Measurements from ENCODE around the gene NEK10. TPM values are rescaled to one million over a fixed set of nuclear protein-coding genes. Genes with fewer than 3 reads are reported as not detected.

NEK10 gene
- total RNA-seq, 3 donors from 2014 or later (not counting 1 experiment from before 2014, with no cell fraction given) = 0.68 to 1.6 (median 0.80) TPM

DNA sequence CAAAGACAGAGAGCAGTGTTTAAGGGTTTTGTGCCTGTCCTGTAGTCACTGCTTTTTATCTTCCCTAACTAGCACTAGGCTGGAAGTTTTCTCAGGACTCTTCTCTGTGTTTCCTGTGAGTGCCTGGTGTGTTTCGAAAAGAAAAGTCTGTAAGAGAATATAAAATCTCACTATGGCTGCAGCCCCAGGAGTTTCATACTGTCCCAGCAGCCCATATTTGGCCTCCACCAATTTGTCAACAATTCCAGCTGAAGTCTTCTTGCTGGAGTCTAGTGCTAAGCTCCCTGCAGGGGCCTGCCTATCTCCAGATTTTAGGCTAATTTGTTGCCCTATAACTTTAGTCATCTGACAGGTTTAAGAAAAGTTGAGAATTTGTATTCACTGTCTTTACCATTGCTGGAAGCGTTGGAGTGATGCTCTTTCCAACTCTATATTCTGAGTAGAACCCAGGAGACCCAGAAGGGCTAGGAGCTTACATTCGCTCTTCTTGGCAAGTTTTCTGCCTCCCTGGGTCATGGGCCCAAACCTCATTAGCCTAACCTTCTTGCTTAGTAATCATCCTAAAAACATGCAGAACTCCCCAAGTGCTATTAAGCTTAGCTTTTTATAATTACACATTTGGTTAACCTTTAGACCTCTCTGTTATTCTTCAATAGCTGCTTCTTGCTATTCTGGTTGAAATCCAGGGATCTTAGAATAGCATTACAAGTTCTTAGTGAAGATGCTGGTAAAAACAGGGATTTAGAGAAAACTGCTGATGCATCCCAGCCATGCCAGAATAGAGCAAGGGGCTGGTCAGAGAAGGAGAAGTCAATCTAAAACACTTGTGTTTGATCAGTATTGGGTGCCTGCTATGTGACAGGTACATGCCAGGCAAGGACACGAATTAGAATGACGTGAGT, 283.1 kb downstream of the NEK10 start:
- Histone ChIP-seq H3K27me3 (ENCODE audit: control insufficient read depth, insufficient read depth, low read length) (no peaks in the 10 kb centered on the region), H3K9me3 (ENCODE audit: control insufficient read depth, insufficient read depth, low read length) (no peaks in the 10 kb centered on the region), H3K4me1 (ENCODE audit: control insufficient read depth, insufficient read depth, low read length) (no peaks in the 10 kb centered on the region), H3K36me3 (ENCODE audit: control insufficient read depth, insufficient read depth, low read length) (no peaks in the 10 kb centered on the region), H3K27ac (ENCODE audit: low read length) (no peak overlapping the region), H3K4me3 (ENCODE audit: low read length) (no peak overlapping the region)
- Mint-ChIP-seq H3K36me3 (no peaks in the 10 kb centered on the region), H3K4me3 (no peak overlapping the region), H3K27ac (no peak overlapping the region), H3K9me3 (peaks cover 0 to 2% of the 10 kb centered on the region in 2 donors), H3K27me3 (ENCODE audit: low read depth in 2 of 2) (no peaks in the 10 kb centered on the region), H3K4me1 (no peaks in the 10 kb centered on the region)
- 88% methylated on average over 4 of the region's 5 CpGs for WGBS (ENCODE audit: insufficient coverage)
- intact Hi-C loops (cut with micrococcal nuclease) = no loop called here
- no peak for ATAC-seq
- TF ChIP-seq, protein P1, sequence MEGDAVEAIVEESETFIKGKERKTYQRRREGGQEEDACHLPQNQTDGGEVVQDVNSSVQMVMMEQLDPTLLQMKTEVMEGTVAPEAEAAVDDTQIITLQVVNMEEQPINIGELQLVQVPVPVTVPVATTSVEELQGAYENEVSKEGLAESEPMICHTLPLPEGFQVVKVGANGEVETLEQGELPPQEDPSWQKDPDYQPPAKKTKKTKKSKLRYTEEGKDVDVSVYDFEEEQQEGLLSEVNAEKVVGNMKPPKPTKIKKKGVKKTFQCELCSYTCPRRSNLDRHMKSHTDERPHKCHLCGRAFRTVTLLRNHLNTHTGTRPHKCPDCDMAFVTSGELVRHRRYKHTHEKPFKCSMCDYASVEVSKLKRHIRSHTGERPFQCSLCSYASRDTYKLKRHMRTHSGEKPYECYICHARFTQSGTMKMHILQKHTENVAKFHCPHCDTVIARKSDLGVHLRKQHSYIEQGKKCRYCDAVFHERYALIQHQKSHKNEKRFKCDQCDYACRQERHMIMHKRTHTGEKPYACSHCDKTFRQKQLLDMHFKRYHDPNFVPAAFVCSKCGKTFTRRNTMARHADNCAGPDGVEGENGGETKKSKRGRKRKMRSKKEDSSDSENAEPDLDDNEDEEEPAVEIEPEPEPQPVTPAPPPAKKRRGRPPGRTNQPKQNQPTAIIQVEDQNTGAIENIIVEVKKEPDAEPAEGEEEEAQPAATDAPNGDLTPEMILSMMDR (IDR thresholded peaks at IDR 0.05) = no peak
- no peak for DNase-seq

DNA sequence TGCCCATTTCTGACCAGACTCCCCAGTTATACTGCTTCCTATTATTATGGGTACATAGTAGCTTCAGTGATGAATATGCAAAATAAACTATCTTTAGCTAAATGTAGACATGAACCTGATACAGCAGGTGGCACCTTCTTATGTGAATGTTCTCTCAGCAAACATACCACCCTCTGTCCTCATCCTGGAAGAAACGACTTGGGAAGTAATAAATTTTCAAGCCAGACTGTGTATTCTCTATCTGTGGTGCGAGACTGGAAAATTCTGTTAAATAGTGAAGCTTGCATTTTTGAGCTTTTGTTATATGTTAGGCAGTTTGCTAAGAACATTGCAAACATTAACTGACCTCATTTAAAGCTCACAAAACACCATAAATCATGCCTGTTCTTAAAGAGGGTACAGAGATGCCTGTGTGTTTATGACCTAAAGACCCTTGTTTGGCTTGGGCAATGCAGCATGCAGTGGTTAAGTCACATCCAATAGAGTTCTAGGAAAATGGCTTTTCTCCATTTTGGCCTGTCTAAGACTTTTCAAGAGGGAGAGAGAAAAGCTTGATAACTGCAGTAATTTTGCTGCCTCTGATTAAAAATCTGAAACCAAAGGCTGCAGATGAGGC, 287.1 kb downstream of the NEK10 start:
- no peak for DNase-seq
- no peak overlapping the region for H3K27ac ChIP-seq (ENCODE audit: low read length)
- Mint-ChIP-seq H3K4me3 (no peak overlapping the region), H3K27me3 (ENCODE audit: low read depth in 2 of 2) (no peaks in the 10 kb centered on the region), H3K36me3 (no peaks in the 10 kb centered on the region), H3K9me3 (peaks cover 0 to 3% of the 10 kb centered on the region in 2 donors), H3K4me1 (no peaks in the 10 kb centered on the region), H3K27ac (no peak overlapping the region)
- no peak for ATAC-seq
- 100% methylated on average over 1 of the region's 2 CpGs for WGBS (ENCODE audit: insufficient coverage)
- H3K4me3 ChIP-seq (ENCODE audit: low read length) = no peak overlapping the region
- TF ChIP-seq, protein P1 (IDR thresholded peaks at IDR 0.05) = no peak
- H3K9me3 ChIP-seq (ENCODE audit: control insufficient read depth, insufficient read depth, low read length) = no peaks in the 10 kb centered on the region
- no peaks in the 10 kb centered on the region for H3K27me3 ChIP-seq (ENCODE audit: control insufficient read depth, insufficient read depth, low read length)
- no peaks in the 10 kb centered on the region for H3K4me1 ChIP-seq (ENCODE audit: control insufficient read depth, insufficient read depth, low read length)
- intact Hi-C loops (cut with micrococcal nuclease) = no loop called here
- H3K36me3 ChIP-seq (ENCODE audit: control insufficient read depth, insufficient read depth, low read length) = no peaks in the 10 kb centered on the region

DNA sequence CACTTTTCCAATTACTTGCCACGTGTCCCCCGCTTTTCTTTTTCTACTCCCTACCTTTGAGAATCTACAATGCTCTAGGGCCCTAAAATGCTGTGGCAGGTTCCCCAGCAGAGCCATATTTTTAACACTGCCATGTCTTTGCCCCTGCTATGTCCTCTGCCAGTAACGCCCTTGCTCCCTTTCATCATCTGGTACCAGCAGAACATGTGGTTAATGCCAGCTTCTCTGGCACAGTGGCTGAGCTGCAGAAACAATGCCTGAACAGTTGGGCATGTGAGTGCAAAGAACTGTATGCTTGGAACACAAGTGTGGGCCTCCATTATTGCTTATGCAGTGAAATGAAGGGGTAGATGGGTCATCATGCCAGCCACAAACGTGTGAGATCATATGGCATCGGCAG, 287.6 kb downstream of the NEK10 start:
- 86% methylated on average over 4 of the region's 5 CpGs for WGBS (ENCODE audit: insufficient coverage)
- Mint-ChIP-seq H3K4me1 (no peaks in the 10 kb centered on the region), H3K27ac (no peak overlapping the region), H3K4me3 (no peak overlapping the region), H3K36me3 (no peaks in the 10 kb centered on the region), H3K9me3 (peaks cover 0 to 4% of the 10 kb centered on the region in 2 donors), H3K27me3 (ENCODE audit: low read depth in 2 of 2) (no peaks in the 10 kb centered on the region)
- TF ChIP-seq, protein P1 (IDR thresholded peaks at IDR 0.05) = no peak
- intact Hi-C loops (cut with micrococcal nuclease) = no loop called here
- Histone ChIP-seq H3K27me3 (ENCODE audit: control insufficient read depth, insufficient read depth, low read length) (no peaks in the 10 kb centered on the region), H3K9me3 (ENCODE audit: control insufficient read depth, insufficient read depth, low read length) (no peaks in the 10 kb centered on the region), H3K4me1 (ENCODE audit: control insufficient read depth, insufficient read depth, low read length) (no peaks in the 10 kb centered on the region), H3K27ac (ENCODE audit: low read length) (no peak overlapping the region), H3K4me3 (ENCODE audit: low read length) (no peak overlapping the region), H3K36me3 (ENCODE audit: control insufficient read depth, insufficient read depth, low read length) (no peaks in the 10 kb centered on the region)
- ATAC-seq = no peak
- no peak for DNase-seq
